Neural cell (in vitro differentiated cells): ENCODE results near the gene PTCSC3.

ENCODE experiments used
- CTCF ChIP-seq: fragments of 450-650 bp; IDR thresholded peaks from 2 replicates; pipeline ENCODE4 v1.5.1; 2014; ENCODE audit warnings: antibody characterized with exemption, mild to moderate bottlenecking, moderate library complexity; ENCODE audit not compliant: poor library complexity, severe bottlenecking
- EP300 ChIP-seq: fragments of 450-650 bp; conservative IDR thresholded peaks from 2 replicates; pipeline ENCODE4 v1.6.1; 2014; ENCODE audit warnings: antibody characterized with exemption, mild to moderate bottlenecking, moderate library complexity; ENCODE audit not compliant: poor library complexity, severe bottlenecking
- EZH2 ChIP-seq: fragments of 200-600, 300-800 bp; shearing (Covaris generic), sonication (generic); IDR thresholded peaks from 2 replicates; pipeline ENCODE4 v1.6.1; 2014; ENCODE audit warnings: antibody characterized with exemption, low read length, borderline replicate concordance, mild to moderate bottlenecking; ENCODE audit not compliant: insufficient read depth, poor library complexity, severe bottlenecking
- MXI1 ChIP-seq: fragments of 450-650 bp; conservative IDR thresholded peaks from 2 replicates; pipeline ENCODE4 v1.6.1; 2014; ENCODE audit warnings: antibody characterized with exemption, mild to moderate bottlenecking; ENCODE audit not compliant: poor library complexity, severe bottlenecking
- POLR2AphosphoS5 ChIP-seq: IDR thresholded peaks from 2 replicates; pipeline ENCODE4 v1.6.1; 2012
- RAD21 ChIP-seq: fragments of 450-650 bp; conservative IDR thresholded peaks from 2 replicates; pipeline ENCODE4 v1.6.1; 2014; ENCODE audit warnings: antibody characterized with exemption, mild to moderate bottlenecking, moderate library complexity
- REST ChIP-seq: IDR thresholded peaks from 2 replicates; pipeline ENCODE4 v1.6.1; 2012; ENCODE audit warnings: borderline replicate concordance
- SMC3 ChIP-seq: fragments of 450-650 bp; conservative IDR thresholded peaks from 2 replicates; pipeline ENCODE4 v1.6.1; 2014; ENCODE audit warnings: antibody characterized with exemption, mild to moderate bottlenecking, moderate library complexity; ENCODE audit not compliant: poor library complexity
- TAF1 ChIP-seq: IDR thresholded peaks from 2 replicates; pipeline ENCODE4 v1.6.1; 2012; ENCODE audit warnings: low read depth

GRCh38 chr14:36134038-36134437 lies 42.5 kb downstream of the PTCSC3 start:
- TF ChIP-seq CTCF (no peak), TAF1 (no peak), POLR2AphosphoS5 (no peak), EZH2 (no peak), EP300 (no peak), RAD21 (no peak), SMC3 (no peak), MXI1 (no peak), REST (no peak)
